Endometrium (tissue), 2 donors: ENCODE data around the gene PTPRA.
"Not testable (repeated sequence)": the region's sequence is repeated elsewhere in the genome, so short reads cannot be mapped to it uniquely, and the experiment has no call there.

ENCODE experiments used
- FAIRE-seq: peaks from 2 replicates; lab custom pipeline; 2012; peaks lifted over from hg19 to GRCh38; lab: Jason Lieb, UNC
- donor health status: control.
- donor health status: control.

PTPRA gene, protein sequence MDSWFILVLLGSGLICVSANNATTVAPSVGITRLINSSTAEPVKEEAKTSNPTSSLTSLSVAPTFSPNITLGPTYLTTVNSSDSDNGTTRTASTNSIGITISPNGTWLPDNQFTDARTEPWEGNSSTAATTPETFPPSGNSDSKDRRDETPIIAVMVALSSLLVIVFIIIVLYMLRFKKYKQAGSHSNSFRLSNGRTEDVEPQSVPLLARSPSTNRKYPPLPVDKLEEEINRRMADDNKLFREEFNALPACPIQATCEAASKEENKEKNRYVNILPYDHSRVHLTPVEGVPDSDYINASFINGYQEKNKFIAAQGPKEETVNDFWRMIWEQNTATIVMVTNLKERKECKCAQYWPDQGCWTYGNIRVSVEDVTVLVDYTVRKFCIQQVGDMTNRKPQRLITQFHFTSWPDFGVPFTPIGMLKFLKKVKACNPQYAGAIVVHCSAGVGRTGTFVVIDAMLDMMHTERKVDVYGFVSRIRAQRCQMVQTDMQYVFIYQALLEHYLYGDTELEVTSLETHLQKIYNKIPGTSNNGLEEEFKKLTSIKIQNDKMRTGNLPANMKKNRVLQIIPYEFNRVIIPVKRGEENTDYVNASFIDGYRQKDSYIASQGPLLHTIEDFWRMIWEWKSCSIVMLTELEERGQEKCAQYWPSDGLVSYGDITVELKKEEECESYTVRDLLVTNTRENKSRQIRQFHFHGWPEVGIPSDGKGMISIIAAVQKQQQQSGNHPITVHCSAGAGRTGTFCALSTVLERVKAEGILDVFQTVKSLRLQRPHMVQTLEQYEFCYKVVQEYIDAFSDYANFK

GRCh38 chr20:2873010-2873746 lies at the start of gene PTPRA:
Gene PTPRA (plus strand): TSS chr20:2873481. CDS start chr20:2964278, 90,797 bp downstream.
- no peak for FAIRE-seq

GRCh38 chr20:2825761-2826160 lies 47.5 kb upstream of the PTPRA start:
- no peak for FAIRE-seq

DNA sequence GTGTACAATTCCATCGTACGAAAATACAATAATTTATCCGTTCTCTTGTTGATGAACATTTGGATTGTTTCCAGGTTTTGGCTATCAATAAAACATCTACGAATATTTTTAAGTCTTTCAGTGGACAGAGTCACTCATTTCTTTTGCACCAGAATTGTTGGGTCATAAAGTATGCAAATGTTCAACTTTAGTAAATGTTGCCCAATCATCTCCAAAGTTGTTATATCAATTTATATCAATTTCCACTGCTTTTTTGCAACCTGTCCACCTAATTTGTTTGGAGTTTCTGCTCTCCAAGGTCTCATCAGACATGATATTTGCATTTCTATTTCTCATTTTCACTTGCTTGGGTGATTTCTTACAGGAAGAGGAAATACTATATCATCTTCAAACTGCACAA lies 46.6 kb upstream of the PTPRA start:
- FAIRE-seq = no peak

- no peak for FAIRE-seq
These were observed 43.9 kb upstream of the PTPRA start for GRCh38 chr20:2829376-2829775.

GRCh38 chr20:2831206-2831605 lies 42.1 kb upstream of the PTPRA start:
- FAIRE-seq = not testable (repeated sequence)

- FAIRE-seq = no peak
These were observed 39.5 kb upstream of the PTPRA start for GRCh38 chr20:2833761-2834160.

DNA sequence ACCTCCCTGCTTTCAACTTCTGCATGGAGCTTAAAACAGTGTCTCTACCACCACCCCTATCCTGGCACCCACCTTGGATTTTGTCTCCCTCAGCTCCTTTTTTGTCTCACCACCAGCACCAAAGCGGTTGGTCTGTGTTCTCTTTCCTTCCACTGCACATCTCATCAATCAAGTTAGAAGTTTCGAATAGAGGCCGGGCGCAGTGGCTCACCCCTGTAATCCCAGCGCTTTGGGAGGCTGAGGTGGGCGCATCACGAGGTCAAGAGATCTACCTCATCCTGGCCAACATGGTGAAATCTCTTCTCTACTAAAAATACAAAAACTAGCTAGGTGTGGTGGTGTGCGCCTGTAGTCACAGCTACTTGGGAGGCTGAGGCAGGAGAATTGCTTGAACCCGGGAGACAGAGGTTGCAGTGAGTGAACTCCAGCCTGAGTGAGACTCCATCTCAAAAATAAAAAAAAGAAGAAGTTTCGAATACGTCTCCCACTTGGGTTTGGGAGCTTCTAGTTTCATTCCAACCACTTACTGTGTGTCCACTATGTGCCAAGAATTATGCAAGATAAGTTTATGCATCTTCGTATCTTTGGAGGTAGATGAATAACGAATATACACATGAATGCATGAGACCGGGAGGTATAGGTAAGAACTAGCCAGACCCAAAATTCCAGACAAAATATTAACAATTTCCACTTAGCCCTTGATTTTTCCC lies 38.7 kb upstream of the PTPRA start:
- FAIRE-seq = no peak

GRCh38 chr20:2835331-2835796 lies 37.9 kb upstream of the PTPRA start:
- no peak for FAIRE-seq

DNA sequence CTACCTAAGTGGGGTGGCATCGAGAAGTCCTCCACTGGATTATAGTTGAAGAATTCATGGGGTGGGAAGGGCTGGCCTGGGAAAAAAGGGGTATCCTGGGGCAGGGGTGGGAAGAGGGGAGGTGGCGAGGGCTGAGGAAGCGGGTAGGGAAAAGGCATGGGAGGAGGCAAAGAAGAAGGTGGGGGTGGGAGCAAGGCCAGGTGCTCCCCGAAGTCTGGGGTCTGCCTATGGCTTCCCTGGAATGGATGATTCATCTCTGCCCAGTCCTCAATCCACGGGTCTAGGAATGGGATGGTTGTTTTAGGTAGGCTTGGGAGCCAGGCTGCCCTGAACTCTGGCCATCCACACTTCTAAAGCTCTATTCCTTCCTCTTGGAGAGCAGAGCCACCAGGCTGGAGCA lies 37.2 kb upstream of the PTPRA start:
- no peak for FAIRE-seq

DNA sequence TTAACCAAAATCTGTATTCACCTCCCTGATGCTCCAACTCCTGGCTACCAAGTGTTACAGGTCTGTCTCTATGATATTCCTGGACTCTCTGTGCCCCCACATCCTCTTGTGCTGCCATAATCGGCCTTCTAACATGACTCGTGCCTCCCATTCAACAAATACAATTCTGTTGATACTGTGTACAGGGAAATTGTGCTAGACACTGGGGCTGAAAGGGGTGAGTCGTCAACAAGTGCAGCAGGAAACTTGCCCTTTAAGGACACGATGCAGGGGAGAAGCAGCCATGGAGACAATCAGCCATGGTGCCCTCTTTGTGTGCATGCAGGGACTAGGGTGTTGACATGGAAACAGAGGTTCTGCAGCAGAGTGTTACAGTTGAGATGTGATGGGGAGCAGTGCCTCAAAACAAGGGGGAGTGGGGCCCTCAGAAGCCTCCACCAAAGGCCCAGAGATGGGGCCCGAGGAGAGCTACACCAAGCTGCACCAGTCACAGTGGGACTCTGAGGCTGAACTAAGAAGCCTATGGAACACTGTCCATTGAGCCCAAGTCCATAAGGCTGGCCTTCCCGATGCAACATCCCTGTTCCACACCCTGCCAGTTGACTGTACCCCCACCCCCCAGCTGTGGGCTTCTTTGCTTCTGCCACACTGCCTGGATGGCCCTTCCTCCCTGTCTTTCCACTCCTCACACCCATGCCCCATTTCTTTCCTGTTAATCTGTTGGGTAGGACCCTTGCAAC lies 35.9 kb upstream of the PTPRA start:
- FAIRE-seq = no peak

DNA sequence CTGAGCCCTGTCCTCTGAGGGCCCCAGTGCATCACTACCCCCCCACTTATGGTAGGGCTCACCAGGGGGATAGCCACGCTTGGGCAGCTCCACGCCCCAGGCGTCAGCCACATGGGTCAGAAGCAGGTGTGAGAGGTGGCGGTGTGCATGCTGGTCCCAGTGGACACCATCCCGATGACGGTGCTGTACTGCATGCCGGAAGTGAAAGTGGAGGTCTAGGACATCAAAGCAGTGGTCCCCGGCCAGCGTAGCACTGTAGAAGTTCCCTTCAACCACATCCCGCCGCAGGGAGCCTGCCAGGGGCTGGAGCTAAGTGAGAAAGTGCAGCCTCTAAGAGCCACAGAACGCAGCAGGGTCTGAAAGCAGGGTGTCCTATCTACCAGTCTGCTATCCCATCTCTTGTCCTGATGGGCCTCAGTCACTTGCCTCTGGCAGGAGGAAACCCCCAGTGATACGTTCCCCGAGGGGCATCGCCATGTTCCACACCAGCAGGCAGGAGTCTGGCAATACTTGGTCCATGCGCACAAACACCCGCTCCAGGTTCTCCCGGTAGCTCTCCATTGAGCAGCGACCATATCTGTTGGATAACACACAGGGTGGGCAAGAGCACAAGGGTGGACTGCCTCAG lies 35.0 kb upstream of the PTPRA start:
- FAIRE-seq = no peak

DNA sequence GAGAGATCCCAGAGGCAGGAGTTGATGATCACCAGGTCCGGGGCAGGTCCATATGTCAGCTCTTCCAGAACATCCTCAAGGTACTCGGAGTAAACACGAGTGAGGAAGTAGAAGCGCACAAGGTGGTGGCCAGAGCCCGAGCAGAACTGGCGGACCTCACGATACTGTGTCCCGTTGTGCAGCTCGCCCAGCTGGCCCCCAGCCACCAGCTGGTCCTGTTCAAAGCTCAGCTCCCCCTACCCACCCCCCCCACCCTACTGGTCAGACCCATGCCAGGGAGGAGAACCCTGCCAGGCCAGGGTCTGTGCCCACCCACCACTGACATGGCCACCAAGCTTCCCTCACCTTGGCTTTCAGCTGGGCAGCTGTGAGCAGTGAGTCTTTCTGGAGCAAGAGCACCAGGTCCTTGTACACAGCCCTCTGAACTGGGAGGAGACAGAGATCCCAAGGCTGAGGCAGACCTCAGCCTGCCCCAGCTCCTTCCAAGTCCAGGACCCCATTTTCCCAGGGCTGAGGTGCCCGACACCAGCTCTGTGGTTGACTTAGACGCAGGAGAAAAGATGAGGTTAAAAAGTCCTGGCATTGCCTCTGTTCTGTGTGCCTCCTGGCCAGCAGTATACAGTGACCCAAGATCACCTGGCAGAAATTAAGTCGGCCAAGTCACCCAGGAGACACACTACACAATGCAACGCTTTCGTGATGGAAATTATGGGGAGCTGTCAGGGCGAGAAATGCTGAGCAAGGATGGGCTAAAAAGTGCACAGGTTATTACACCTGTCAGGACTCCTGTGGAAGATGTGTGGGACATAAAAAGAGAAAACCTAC lies 34.2 kb upstream of the PTPRA start:
- FAIRE-seq = no peak

- no peak for FAIRE-seq
These were observed 33.5 kb upstream of the PTPRA start for GRCh38 chr20:2839732-2840137.

DNA sequence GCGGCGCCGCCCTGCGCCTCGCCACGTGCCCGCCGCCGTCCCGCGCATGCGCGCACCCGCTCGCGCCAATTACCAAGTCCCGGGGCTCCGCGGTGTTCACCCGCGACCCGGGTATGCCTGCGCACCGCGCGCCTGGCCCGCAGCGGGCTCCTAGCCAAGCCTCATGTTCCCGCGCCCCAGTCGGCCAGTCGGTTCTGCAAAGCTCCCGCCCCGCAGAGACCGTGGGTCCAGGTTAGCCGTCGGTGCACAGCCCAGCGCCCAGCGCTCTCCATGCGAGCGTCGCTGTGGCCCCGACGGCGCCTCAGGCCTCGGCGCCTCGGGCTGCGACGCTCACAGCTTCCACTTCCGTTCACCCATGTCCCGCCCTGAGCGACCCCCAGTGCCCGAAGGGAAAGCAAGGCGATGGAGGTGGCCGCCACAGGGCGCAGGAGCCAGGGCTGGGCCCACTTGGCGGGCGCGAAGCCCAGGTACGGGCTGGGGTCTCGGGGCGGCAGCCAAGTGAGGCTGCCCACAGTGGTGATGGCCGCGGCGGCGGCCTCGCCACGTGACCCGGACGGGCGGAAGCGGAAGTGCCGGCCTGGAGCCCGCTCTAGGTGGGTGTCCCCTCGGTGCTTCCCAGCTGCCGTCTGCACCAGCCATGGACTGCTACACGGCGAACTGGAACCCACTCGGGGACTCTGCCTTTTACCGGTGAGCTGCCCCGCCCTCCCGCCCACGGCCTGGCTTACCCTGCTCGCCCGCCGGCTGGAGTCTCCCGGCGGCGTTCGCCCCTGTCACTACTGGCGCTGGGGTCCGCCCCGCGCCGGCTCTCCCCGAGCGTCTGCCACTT lies 32.9 kb upstream of the PTPRA start, which contains the start of the genes PCED1A and VPS16:
PCED1A (minus strand) TSS at position 518 of the 829 bp plus-strand sequence. CDS start 743 bp downstream, outside the sequence.
VPS16 (plus strand) TSS at position 608 of the 829 bp plus-strand sequence; CDS start at position 638, 30 bp downstream.
- FAIRE-seq = no peak

- FAIRE-seq = no peak
These were observed 32.2 kb upstream of the PTPRA start for GRCh38 chr20:2840967-2841531.

- no peak for FAIRE-seq
These were observed 27.7 kb upstream of the PTPRA start for GRCh38 chr20:2845607-2846006.

GRCh38 chr20:2846698-2847097 lies 26.6 kb upstream of the PTPRA start:
- no peak for FAIRE-seq

DNA sequence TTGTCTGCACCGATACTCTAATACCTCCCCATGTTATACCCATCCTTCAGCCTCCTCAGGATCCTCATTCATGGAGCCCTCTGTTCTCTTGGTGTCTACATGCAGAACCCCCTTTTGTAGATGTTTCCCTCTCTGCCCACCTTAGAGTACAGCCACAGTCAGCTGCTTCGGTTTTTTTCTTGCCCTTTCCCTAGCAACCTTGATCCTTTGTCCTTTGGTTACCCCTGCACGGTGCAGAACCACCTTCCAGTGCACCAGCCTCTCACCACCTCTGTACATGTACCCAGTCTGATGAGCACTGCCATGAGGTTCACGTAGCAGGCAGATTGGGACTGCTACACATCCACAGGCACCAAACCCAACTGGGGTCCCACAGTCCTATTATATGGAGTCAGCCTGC lies 25.5 kb upstream of the PTPRA start:
- FAIRE-seq = no peak
